H9 (cell line): ENCODE data around the gene CD2AP. TPM values are rescaled to one million over a fixed set of nuclear protein-coding genes. Genes with fewer than 3 reads are reported as not detected.

Experiments used
- DNase-seq: peaks from one replicate; pipeline ENCODE4 v3.0.0-alpha.2; 2017
- H2AFZ ChIP-seq: one replicate; pipeline ENCODE4 v1.6.1; 2013; ENCODE audit warnings: mild to moderate bottlenecking, low read length, control low read depth, moderate library complexity
- H2AK5ac ChIP-seq: 2 replicates; pipeline ENCODE4 v1.6.1; 2013; ENCODE audit warnings: low read length, control low read depth, mixed read lengths; ENCODE audit not compliant: insufficient read length
- H2BK120ac ChIP-seq: one replicate; pipeline ENCODE4 v1.6.1; 2013; ENCODE audit warnings: low read depth, mild to moderate bottlenecking, low read length, control low read depth, inconsistent platforms; ENCODE audit not compliant: poor library complexity, severe bottlenecking
- H2BK12ac ChIP-seq: 2 replicates; pipeline ENCODE4 v1.6.1; 2013; ENCODE audit warnings: low read length, control low read depth, mixed read lengths, low read depth; ENCODE audit not compliant: insufficient read length
- H2BK15ac ChIP-seq: 2 replicates; pipeline ENCODE4 v1.6.1; 2013; ENCODE audit warnings: low read depth, low read length, control low read depth
- H2BK20ac ChIP-seq: one replicate; pipeline ENCODE4 v1.6.1; 2013; ENCODE audit warnings: low read depth, mild to moderate bottlenecking, low read length, control low read depth, inconsistent platforms; ENCODE audit not compliant: poor library complexity, severe bottlenecking
- H2BK5ac ChIP-seq: 2 replicates; pipeline ENCODE4 v1.6.1; 2013; ENCODE audit warnings: low read length, control low read depth, mixed read lengths; ENCODE audit not compliant: insufficient read length
- H3K14ac ChIP-seq: 2 replicates; pipeline ENCODE4 v1.6.1; 2013; ENCODE audit warnings: low read length, control low read depth; ENCODE audit not compliant: insufficient read depth
- H3K18ac ChIP-seq: 2 replicates; pipeline ENCODE4 v1.6.1; 2013; ENCODE audit warnings: low read depth, mild to moderate bottlenecking, mixed read lengths, low read length, control low read depth; ENCODE audit not compliant: insufficient read length
- H3K23ac ChIP-seq: 2 replicates; pipeline ENCODE4 v1.6.1; 2013; ENCODE audit warnings: low read length, control low read depth, mixed read lengths, low read depth; ENCODE audit not compliant: insufficient read length
- H3K23me2 ChIP-seq: 2 replicates; pipeline ENCODE4 v1.6.1; 2013; ENCODE audit warnings: low read depth, mild to moderate bottlenecking, mixed read lengths, low read length, control low read depth; ENCODE audit not compliant: insufficient read length, poor library complexity, severe bottlenecking
- H3K27ac ChIP-seq: 2 replicates; pipeline ENCODE4 v1.5.1; 2013; ENCODE audit warnings: low read length, control low read depth, mixed read lengths, low read depth; ENCODE audit not compliant: insufficient read length
- H3K27me3 ChIP-seq: 2 replicates; pipeline ENCODE4 v1.6.1; 2013; ENCODE audit warnings: low read length, control low read depth, inconsistent platforms; ENCODE audit not compliant: insufficient read depth
- H3K4ac ChIP-seq: 2 replicates; pipeline ENCODE4 v1.6.1; 2013; ENCODE audit warnings: low read depth, mild to moderate bottlenecking, control low read depth, inconsistent platforms, low read length, moderate library complexity
- H3K4me1 ChIP-seq: 2 replicates; pipeline ENCODE4 v1.6.1; 2013; ENCODE audit warnings: low read length, control low read depth, inconsistent platforms; ENCODE audit not compliant: insufficient read depth
- H3K4me2 ChIP-seq: 2 replicates; pipeline ENCODE4 v1.6.1; 2013; ENCODE audit warnings: low read length, control low read depth, mixed read lengths; ENCODE audit not compliant: insufficient read length, insufficient read depth
- H3K56ac ChIP-seq: 2 replicates; pipeline ENCODE4 v1.6.1; 2013; ENCODE audit warnings: low read depth, mild to moderate bottlenecking, mixed read lengths, low read length, control low read depth; ENCODE audit not compliant: insufficient read length
- H3K79me1 ChIP-seq: 2 replicates; pipeline ENCODE4 v1.6.1; 2013; ENCODE audit warnings: low read depth, mild to moderate bottlenecking, moderate library complexity, low read length, control low read depth, inconsistent platforms; ENCODE audit not compliant: insufficient read depth, poor library complexity, severe bottlenecking
- H3K79me2 ChIP-seq: 2 replicates; pipeline ENCODE4 v1.6.1; 2013; ENCODE audit warnings: low read length, control low read depth, inconsistent platforms; ENCODE audit not compliant: insufficient read depth
- H3K9ac ChIP-seq: 2 replicates; pipeline ENCODE4 v1.6.1; 2013; ENCODE audit warnings: low read length, control low read depth, mixed read lengths; ENCODE audit not compliant: insufficient read length; ENCODE audit errors: extremely low read depth
- H3K9me3 ChIP-seq: one replicate; pipeline ENCODE4 v1.6.1; 2013; ENCODE audit warnings: low read depth, low read length, inconsistent platforms; ENCODE audit not compliant: control insufficient read depth
- H3T11ph ChIP-seq: one replicate; pipeline ENCODE4 v1.6.1; 2013; ENCODE audit warnings: mild to moderate bottlenecking, low read length, control low read depth, inconsistent platforms
- H4K20me1 ChIP-seq: one replicate; pipeline ENCODE4 v1.6.1; 2013; ENCODE audit not compliant: control insufficient read depth, insufficient read length, insufficient read depth
- H4K5ac ChIP-seq: 2 replicates; pipeline ENCODE4 v1.6.1; 2013; ENCODE audit warnings: low read depth, mild to moderate bottlenecking, mixed read lengths, low read length, control low read depth; ENCODE audit not compliant: insufficient read length
- H4K8ac ChIP-seq: replicated peaks from 2 replicates; pipeline ENCODE4 v1.6.1; 2013; ENCODE audit warnings: low read length, control low read depth, mixed read lengths, low read depth; ENCODE audit not compliant: insufficient read length
- H4K91ac ChIP-seq: 2 replicates; pipeline ENCODE4 v1.6.1; 2013; ENCODE audit warnings: low read depth, mild to moderate bottlenecking, moderate library complexity, mixed read lengths, low read length, control low read depth; ENCODE audit not compliant: insufficient read length
- H3K27ac Mint-ChIP-seq, 3 experiments: 2 replicates in 2 of 3; 3 replicates in 1 of 3; pipeline ENCODE4 v1.8.0; 2020 to 2021; ENCODE audit warnings: mixed read lengths in 3 of 3, mild to moderate bottlenecking in 1 of 3, moderate library complexity in 1 of 3
- H3K27me3 Mint-ChIP-seq: 2 replicates; pipeline ENCODE4 v1.8.0; 2021; ENCODE audit warnings: low read depth, mild to moderate bottlenecking, moderate library complexity, mixed read lengths
- H3K36me3 Mint-ChIP-seq, 3 experiments: 2 replicates in 2 of 3; 3 replicates in 1 of 3; pipeline ENCODE4 v1.8.0; 2020 to 2021; ENCODE audit warnings: low read depth in 3 of 3, mixed read lengths in 3 of 3; ENCODE audit not compliant: insufficient read depth in 1 of 3
- H3K4me1 Mint-ChIP-seq, 2 experiments: 2 replicates each; pipeline ENCODE4 v1.8.0; 2020; ENCODE audit warnings: mixed read lengths in 2 of 2
- H3K4me3 Mint-ChIP-seq, 2 experiments: 2 replicates in 1 of 2; 3 replicates in 1 of 2; pipeline ENCODE4 v1.8.0; 2020 to 2021; ENCODE audit warnings: mild to moderate bottlenecking in 2 of 2, mixed read lengths in 2 of 2, moderate library complexity in 1 of 2
- H3K9me3 Mint-ChIP-seq, 2 experiments: 2 replicates in 1 of 2; 3 replicates in 1 of 2; pipeline ENCODE4 v1.8.0; 2020; ENCODE audit warnings: mild to moderate bottlenecking in 2 of 2, mixed read lengths in 2 of 2, moderate library complexity in 1 of 2
- WGBS: extraction: QIAGEN DNeasy Blood & Tissue Kit; methylation state at CpG from one replicate; pipeline ENCODE4 v1.1.7; 2013; ENCODE audit warnings: missing lambda C conversion rate, low lambda C conversion rate, mixed read lengths; ENCODE audit not compliant: insufficient read length; ENCODE audit errors: extremely low coverage; 5-methylcytosine and 5-hydroxymethylcytosine counted together
- total RNA-seq: library from RNA; stranded (reverse); gene quantifications from 2 replicates; pipeline ENCODE4 v1.2.1, GENCODE V29; 2021
- TF ChIP-seq, protein P1 (sequence below): fragments of 200-600 bp; sonication (generic); conservative IDR thresholded peaks from 3 replicates; pipeline ENCODE4 v1.8.0; 2021; ENCODE audit warnings: antibody characterized with exemption, mild to moderate bottlenecking

CD2AP gene
- total RNA-seq, 1 experiment from 2014 or later: 50.1 TPM

DNA sequence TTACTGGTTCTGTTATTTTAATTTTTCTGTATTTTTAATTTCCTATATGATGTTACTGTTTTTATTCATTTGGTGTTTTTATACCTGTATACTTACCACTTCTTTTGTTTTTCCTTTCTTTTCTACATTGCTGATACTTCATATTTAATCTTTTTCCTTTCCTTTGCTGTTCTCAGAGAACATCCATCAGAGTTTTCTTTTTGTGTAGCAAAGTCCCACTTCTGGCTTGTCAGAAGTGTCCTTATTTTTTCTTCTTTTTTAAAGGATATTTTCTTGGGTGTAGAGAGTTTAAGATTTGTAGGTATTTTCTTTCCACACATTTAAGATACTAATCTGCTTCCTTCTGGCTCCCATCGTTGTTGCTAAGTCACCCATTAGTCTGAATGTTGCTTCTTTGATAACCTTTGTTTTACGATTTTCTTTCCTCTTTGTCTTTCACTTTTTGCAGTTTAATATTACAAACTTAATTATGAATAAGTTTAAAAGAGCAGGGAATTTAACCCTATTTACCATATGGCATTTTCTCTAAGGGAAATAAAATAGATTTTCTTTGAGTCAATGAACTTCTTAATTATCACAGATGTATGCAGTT, 18.5 kb downstream of the CD2AP start:
- Histone ChIP-seq H4K5ac (no peak overlapping the region), H3T11ph (no peak overlapping the region), H4K8ac (no peak overlapping the region), H3K9ac (no peak overlapping the region), H3K27ac (no peak overlapping the region), H3K79me1 (peaks cover 4% of the 10 kb centered on the region), H3K4ac (no peak overlapping the region), H2AK5ac (no peak overlapping the region), H4K91ac (no peak overlapping the region), H3K9me3 (no peaks in the 10 kb centered on the region), H3K56ac (no peak overlapping the region), H3K23ac (no peak overlapping the region), H3K23me2 (no peaks in the 10 kb centered on the region), H3K27me3 (no peaks in the 10 kb centered on the region), H2BK120ac (no peak overlapping the region), H3K14ac (no peak overlapping the region), H3K4me1 (peaks cover 8% of the 10 kb centered on the region; the same call in 1 of the 2 replicates), H2BK12ac (no peak overlapping the region), H3K4me2 (no peak overlapping the region), H2AFZ (no peak overlapping the region), H4K20me1 (no peaks in the 10 kb centered on the region), H3K18ac (no peak overlapping the region), H3K79me2 (peaks cover 50% of the 10 kb centered on the region), H2BK15ac (no peak overlapping the region), H2BK5ac (no peak overlapping the region), H2BK20ac (no peak overlapping the region)
- Mint-ChIP-seq H3K27ac (peak overlapping the region in 1 of 3 experiments; percentile 56; a peak in 2 of 7 replicates), H3K4me1 (peaks cover 62 to 79% of the 10 kb centered on the region in 2 experiments), H3K36me3 (no peaks in the 10 kb centered on the region), H3K9me3 (no peaks in the 10 kb centered on the region), H3K4me3 (no peak overlapping the region), H3K27me3 (no peaks in the 10 kb centered on the region)
- DNase-seq: no peak
- TF ChIP-seq, protein P1, sequence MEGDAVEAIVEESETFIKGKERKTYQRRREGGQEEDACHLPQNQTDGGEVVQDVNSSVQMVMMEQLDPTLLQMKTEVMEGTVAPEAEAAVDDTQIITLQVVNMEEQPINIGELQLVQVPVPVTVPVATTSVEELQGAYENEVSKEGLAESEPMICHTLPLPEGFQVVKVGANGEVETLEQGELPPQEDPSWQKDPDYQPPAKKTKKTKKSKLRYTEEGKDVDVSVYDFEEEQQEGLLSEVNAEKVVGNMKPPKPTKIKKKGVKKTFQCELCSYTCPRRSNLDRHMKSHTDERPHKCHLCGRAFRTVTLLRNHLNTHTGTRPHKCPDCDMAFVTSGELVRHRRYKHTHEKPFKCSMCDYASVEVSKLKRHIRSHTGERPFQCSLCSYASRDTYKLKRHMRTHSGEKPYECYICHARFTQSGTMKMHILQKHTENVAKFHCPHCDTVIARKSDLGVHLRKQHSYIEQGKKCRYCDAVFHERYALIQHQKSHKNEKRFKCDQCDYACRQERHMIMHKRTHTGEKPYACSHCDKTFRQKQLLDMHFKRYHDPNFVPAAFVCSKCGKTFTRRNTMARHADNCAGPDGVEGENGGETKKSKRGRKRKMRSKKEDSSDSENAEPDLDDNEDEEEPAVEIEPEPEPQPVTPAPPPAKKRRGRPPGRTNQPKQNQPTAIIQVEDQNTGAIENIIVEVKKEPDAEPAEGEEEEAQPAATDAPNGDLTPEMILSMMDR: no peak
- no CpG with 5 or more reads among the region's 2 CpGs for WGBS
